DND-41 (cell line): ENCODE data around the gene YARS1.
A peak's percentile ranks its signal among the peaks of the same experiment; 100 is the strongest.

ENCODE experiments used
- ATAC-seq: fragments of 200-7000 bp; cut with Tn5 transposase; 3 replicates; pipeline ENCODE4 v1.9.1; 2021; ENCODE audit warnings: low read depth; ENCODE audit not compliant: insufficient read depth
- DNase-seq: peaks from one replicate; pipeline ENCODE4 v3.0.0-alpha.2; 2020
- H2AFZ ChIP-seq: 2 replicates; pipeline ENCODE4 v1.6.0; 2012; ENCODE audit warnings: low read depth, low read length
- H3K27ac ChIP-seq: 2 replicates; pipeline ENCODE4 v1.5.1; 2012; ENCODE audit warnings: low read length, inconsistent platforms
- H3K27me3 ChIP-seq: fragments of 200-600 bp; sonication (generic); 2 replicates; pipeline ENCODE4 v1.6.0; 2012; ENCODE audit warnings: low read length, mild to moderate bottlenecking, inconsistent platforms; ENCODE audit not compliant: insufficient read depth, poor library complexity
- H3K36me3 ChIP-seq: 2 replicates; pipeline ENCODE4 v1.5.1; 2012; ENCODE audit warnings: low read length, inconsistent platforms; ENCODE audit not compliant: insufficient read depth
- H3K4me1 ChIP-seq: 2 replicates; pipeline ENCODE4 v1.5.1; 2012; ENCODE audit warnings: mild to moderate bottlenecking, low read length; ENCODE audit not compliant: insufficient read depth
- H3K4me2 ChIP-seq: 2 replicates; pipeline ENCODE4 v1.6.0; 2012; ENCODE audit warnings: mild to moderate bottlenecking, moderate library complexity, low read length, inconsistent platforms; ENCODE audit not compliant: insufficient read depth
- H3K4me3 ChIP-seq, 2 experiments: fragments of 200-600 bp in 1 of 2; shearing (Covaris generic) in 1 of 2; 2 replicates each; pipeline ENCODE4 v1.5.1; 2012 to 2016; ENCODE audit warnings: inconsistent platforms in 2 of 2, low read length in 2 of 2, mild to moderate bottlenecking in 2 of 2, low read depth in 1 of 2, moderate library complexity in 1 of 2
- H3K79me2 ChIP-seq: 2 replicates; pipeline ENCODE4 v1.6.0; 2012; ENCODE audit warnings: low read length, inconsistent platforms; ENCODE audit not compliant: insufficient read depth
- H3K9ac ChIP-seq: 2 replicates; pipeline ENCODE4 v1.6.0; 2012; ENCODE audit warnings: low read depth, mild to moderate bottlenecking, inconsistent platforms, low read length, moderate library complexity
- H3K9me3 ChIP-seq: 2 replicates; pipeline ENCODE4 v1.5.1; 2012; ENCODE audit warnings: low read length, moderate library complexity, mild to moderate bottlenecking, inconsistent platforms; ENCODE audit not compliant: insufficient read depth, severe bottlenecking
- H4K20me1 ChIP-seq: 2 replicates; pipeline ENCODE4 v1.6.0; 2012; ENCODE audit warnings: low read length; ENCODE audit not compliant: insufficient read depth
- EZH2 ChIP-seq: IDR thresholded peaks from 3 replicates; pipeline ENCODE4 v1.6.1; 2012; ENCODE audit warnings: borderline replicate concordance, low read depth, mild to moderate bottlenecking, moderate library complexity, low read length, inconsistent platforms; ENCODE audit not compliant: severe bottlenecking
- TF ChIP-seq, protein P1 (sequence below): IDR thresholded peaks from 2 replicates; pipeline ENCODE4 v1.5.1; 2012; ENCODE audit warnings: borderline replicate concordance, low read length, moderate library complexity, mild to moderate bottlenecking; ENCODE audit not compliant: poor library complexity, severe bottlenecking; ENCODE audit errors: extremely low read depth

Gene YARS1

DNA sequence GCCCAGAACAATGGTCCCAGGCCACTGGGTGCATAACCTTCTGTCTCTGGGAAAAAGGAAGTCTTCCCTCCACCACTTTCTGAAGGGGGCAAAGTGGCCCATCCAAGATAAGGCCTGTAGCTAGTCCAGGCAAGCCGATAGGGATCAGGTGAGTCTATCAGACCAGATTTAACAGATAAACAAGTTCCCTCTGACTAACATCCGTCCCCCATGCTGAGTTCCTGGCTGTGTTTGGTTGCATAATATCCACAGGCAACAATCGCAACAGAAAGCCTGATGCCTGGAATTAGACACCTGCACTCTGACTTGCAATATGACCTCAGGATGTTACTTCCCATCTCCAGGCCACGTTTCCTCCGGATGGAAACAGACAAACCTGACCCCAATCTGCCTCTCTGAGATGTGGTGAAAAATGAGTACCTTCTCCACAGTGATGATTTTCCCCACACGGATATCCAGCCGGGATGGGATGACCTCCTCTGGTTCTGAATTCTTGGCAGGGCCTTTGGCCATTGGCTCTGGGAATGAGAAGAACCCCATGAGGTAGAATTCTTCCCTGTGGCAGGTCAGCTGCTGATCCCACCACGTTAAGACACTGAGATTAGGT, 36.4 kb downstream of the YARS1 start:
- no peaks in the 10 kb centered on the region for H3K79me2 ChIP-seq
- H3K4me3 ChIP-seq = no peak overlapping the region
- no peak overlapping the region for H3K27ac ChIP-seq
- H2AFZ ChIP-seq = no peak overlapping the region
- H3K4me1 ChIP-seq = no peaks in the 10 kb centered on the region
- H3K4me2 ChIP-seq = no peak overlapping the region
- H3K36me3 ChIP-seq = peaks cover 95% of the 10 kb centered on the region
- no peaks in the 10 kb centered on the region for H3K27me3 ChIP-seq
- H3K9me3 ChIP-seq = no peaks in the 10 kb centered on the region
- TF ChIP-seq, protein P1, sequence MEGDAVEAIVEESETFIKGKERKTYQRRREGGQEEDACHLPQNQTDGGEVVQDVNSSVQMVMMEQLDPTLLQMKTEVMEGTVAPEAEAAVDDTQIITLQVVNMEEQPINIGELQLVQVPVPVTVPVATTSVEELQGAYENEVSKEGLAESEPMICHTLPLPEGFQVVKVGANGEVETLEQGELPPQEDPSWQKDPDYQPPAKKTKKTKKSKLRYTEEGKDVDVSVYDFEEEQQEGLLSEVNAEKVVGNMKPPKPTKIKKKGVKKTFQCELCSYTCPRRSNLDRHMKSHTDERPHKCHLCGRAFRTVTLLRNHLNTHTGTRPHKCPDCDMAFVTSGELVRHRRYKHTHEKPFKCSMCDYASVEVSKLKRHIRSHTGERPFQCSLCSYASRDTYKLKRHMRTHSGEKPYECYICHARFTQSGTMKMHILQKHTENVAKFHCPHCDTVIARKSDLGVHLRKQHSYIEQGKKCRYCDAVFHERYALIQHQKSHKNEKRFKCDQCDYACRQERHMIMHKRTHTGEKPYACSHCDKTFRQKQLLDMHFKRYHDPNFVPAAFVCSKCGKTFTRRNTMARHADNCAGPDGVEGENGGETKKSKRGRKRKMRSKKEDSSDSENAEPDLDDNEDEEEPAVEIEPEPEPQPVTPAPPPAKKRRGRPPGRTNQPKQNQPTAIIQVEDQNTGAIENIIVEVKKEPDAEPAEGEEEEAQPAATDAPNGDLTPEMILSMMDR = no peak
- no peak for TF ChIP-seq EZH2
- H4K20me1 ChIP-seq = peaks cover 17% of the 10 kb centered on the region
- no peak for ATAC-seq
- no peak overlapping the region for H3K9ac ChIP-seq
- DNase-seq = no peak

DNA sequence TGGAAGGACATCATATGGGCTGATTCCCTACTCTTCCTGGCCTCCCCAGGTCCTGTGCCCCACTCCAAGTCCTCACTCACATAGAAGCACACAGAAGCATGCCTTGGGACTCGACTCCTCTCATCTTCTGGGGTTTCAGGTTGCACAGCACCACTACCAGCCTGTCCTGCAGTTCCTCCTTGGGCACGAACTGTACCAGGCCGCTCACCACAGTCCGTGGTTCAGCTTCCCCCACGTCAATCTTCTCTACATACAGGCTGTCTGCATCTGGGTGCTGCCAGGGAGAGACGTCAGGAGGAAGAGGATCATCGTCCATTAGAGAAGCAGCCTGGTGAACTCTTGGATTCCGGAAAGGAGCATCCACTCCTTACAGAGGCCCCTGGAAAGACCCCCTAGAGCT, 37.2 kb downstream of the YARS1 start:
- DNase-seq = no peak
- H3K4me2 ChIP-seq = no peak overlapping the region
- H3K9ac ChIP-seq = no peak overlapping the region
- peaks cover 95% of the 10 kb centered on the region for H3K36me3 ChIP-seq
- H3K9me3 ChIP-seq = no peaks in the 10 kb centered on the region
- no peaks in the 10 kb centered on the region for H3K79me2 ChIP-seq
- TF ChIP-seq, protein P1 = no peak
- no peak for TF ChIP-seq EZH2
- peak; percentile 13; the same call in 1 of the 3 replicates for ATAC-seq
- 0 out of 2 replicates have a peak overlapping the region, but pooled peaks have one; percentile 27 for H3K27ac ChIP-seq
- no peaks in the 10 kb centered on the region for H3K27me3 ChIP-seq
- peaks cover 21% of the 10 kb centered on the region for H4K20me1 ChIP-seq
- no peak overlapping the region for H3K4me3 ChIP-seq
- H2AFZ ChIP-seq = no peak overlapping the region
- no peaks in the 10 kb centered on the region for H3K4me1 ChIP-seq

DNA sequence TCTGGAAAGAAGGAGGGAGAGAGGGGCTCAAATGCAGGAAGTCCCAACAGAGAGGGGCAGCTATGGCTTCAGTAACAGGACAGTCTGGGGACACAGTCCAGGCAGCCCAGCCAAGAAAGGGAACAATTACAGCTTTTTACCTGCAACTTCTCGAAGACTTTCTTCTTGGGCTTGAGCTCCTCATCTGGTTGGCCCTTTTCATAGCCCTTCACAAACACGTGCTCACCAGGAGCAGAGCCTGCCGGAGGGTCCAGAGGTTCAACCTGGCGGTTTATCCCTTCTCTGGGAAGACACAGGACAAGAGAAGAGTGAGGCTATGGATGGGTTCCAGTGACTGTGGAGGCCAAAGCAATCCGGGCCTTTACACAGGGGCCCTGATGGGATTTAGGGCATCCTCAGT, 37.9 kb downstream of the YARS1 start:
- ATAC-seq = no peak
- TF ChIP-seq, protein P1 = no peak
- TF ChIP-seq EZH2 = no peak
- Histone ChIP-seq H2AFZ (no peak overlapping the region), H4K20me1 (peaks cover 26% of the 10 kb centered on the region), H3K79me2 (no peaks in the 10 kb centered on the region), H3K4me1 (no peaks in the 10 kb centered on the region), H3K36me3 (peaks cover 95% of the 10 kb centered on the region), H3K9me3 (no peaks in the 10 kb centered on the region), H3K27ac (0 out of 2 replicates have a peak overlapping the region, but pooled peaks have one; percentile 7), H3K4me3 (no peak overlapping the region), H3K27me3 (no peaks in the 10 kb centered on the region), H3K9ac (no peak overlapping the region), H3K4me2 (no peak overlapping the region)
- DNase-seq = no peak
